HL-60/S4 (cell line): ENCODE measurements around the gene F8.
"Not testable (repeated sequence)": the region's sequence is repeated elsewhere in the genome, so short reads cannot be mapped to it uniquely, and the experiment has no call there.

Source experiments
- in situ Hi-C: fragments of 300-500 bp; cut with MboI; formaldehyde crosslinking; loops from 2 replicates; pipeline ENCODE4 v1.14.3; 2022; ENCODE audit warnings: low sequenced_read_pairs

Gene F8

DNA sequence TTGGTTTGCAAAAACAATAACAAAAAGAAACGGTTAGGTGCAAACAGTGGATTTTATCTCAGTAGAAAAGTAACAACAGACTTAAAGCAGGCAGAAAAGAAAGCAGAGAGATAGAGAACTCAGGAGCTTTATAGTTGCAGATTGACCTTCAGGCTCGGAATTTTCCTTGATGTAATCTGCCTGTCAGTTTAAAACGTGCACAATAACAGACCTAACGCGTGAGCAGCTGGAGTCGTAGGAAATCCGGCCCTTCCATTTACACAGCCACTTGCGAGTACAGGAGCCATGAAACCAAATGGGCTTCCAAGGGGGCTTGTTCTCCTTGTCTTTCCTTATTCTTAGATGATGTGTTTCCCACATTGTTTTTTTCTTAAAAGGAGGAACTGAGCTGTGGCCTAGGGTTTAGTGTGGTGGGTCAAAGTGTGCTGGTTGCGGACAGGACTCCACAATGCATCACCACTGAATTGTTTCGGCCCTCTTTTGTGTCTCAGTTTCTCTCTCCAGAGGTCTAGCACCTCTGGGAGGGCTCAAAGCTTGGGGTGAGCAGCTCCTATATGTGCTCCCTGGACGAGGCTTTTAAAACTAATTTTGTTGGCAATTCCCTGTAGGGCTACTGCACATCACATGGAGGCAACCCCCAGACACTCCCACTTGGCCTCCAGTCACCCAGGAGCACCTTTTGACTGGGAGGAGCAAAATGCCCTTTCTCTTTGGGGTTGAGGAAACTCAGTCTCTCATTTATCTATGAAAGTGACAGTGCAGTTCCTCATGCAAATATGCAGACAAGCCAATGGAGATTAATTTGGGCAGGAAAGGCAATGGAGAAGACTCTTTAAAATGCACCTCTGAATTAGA, 203.4 kb downstream of the F8 start:
- in situ Hi-C loops = no loop called here

DNA sequence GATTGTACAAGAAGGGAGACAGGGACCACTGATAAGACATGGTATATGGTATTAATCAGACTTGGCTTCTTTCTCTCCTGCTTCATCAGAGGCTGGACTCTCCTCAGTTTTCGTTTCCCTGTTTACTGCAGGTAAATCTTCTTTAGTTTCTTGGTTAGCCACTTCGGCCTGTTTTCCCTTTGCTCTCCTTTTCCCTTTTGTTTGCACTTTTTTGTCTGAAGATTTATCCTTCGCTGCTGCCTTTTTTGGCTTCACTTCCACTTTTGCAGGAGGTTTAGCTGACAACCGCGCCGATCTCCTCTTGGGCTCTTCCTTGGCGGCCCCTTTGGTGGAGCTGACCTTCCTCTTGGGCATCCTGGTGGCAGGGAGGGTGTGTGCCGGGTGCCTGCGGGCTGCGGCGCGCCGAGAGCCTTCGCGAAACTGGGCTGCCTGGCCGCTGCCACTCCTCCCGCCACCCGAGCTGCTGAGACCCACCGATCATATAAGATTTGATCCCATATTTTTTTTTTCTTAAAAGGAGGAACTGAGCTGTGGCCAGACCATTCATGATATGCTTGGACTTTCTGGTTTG, 205.4 kb downstream of the F8 start:
- in situ Hi-C loops = not testable (repeated sequence)

- in situ Hi-C loops = not testable (repeated sequence)
These were observed 206.1 kb downstream of the F8 start for GRCh38 chrX:154816326-154816898.

GRCh38 chrX:154815274-154815818, 207.2 kb downstream of the F8 start:
- in situ Hi-C loops = no loop called here

DNA sequence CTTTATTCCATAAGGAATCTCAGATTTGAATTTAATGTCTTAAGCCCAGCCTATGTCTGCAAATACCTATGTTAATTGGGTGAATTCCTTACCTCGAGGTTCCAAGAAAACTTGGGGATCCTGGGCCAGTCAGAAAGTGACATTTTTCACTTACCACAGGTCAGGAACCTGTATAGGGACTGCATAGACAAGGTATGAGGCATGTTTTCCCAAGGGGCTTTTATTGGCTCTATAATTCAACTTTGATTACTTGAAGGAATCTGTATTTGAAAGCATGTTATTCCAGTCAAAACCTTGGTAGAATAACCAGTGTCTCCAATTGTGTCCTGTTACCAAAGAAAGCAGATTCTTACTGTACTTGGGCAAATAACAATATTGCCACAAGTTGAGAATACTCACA, 208.7 kb downstream of the F8 start:
- in situ Hi-C loops = no loop called here

DNA sequence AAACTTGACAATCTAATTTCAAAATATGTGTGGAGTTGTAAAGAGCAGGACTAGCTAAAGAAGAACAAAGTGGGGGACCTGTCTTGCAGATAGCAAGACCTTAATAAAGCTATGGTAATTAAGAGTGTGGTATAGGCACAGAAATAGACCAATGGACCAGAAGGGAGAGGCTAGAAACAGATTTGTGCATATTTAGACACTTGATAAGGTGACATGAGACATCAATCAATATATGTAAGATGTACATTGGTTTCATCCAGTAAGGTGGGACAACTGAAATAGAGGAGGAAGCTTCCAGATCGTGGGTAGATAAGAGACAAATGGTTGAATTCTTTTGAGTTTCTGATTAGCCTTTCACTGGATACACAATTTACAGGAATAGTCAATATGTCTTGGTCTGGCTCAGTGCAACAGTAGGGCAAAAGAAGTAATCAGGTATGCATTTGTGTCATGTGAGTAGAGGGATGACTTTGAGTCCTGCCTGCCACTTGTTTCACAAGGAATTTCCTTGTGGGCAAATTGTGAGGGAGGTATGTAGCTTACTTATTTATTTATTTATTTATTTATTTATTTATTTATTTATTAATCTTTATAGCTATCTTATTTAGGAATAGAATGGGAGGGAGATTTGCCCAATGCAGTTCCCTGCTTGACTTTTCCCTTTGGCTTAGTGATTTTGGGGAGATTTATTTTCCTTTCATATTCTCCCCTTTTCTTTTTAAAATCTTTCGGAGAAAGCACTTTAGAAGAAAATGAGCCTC, 210.0 kb downstream of the F8 start:
- in situ Hi-C loops = no loop called here

DNA sequence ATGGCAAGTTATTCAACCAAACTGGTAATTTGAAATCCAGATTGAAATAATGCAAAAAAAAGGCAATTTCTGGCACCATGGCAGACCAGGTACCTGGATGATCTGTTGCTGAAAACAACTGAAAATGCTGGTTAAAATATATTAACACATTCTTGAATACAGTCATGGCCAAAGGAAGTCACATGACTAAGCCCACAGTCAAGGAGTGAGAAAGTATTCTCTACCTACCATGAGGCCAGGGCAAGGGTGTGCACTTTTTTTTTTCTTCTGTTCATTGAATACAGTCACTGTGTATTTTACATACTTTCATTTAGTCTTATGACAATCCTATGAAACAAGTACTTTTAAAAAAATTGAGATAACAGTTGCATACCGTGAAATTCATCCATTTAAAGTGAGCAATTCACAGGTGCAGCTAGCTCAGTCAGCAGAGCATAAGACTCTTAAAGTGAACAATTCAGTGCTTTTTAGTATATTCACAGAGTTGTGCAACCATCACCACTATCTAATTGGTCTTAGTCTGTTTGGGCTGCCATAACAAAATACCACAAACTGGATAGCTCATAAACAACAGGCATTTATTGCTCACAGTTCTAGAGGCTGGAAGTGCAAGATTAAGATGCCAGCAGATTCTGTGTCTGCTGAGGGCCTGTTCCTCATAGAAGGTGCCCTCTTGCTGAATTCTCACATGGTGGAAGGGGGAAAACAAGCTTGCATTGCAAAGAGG, 212.4 kb downstream of the F8 start:
- in situ Hi-C loops = no loop called here

DNA sequence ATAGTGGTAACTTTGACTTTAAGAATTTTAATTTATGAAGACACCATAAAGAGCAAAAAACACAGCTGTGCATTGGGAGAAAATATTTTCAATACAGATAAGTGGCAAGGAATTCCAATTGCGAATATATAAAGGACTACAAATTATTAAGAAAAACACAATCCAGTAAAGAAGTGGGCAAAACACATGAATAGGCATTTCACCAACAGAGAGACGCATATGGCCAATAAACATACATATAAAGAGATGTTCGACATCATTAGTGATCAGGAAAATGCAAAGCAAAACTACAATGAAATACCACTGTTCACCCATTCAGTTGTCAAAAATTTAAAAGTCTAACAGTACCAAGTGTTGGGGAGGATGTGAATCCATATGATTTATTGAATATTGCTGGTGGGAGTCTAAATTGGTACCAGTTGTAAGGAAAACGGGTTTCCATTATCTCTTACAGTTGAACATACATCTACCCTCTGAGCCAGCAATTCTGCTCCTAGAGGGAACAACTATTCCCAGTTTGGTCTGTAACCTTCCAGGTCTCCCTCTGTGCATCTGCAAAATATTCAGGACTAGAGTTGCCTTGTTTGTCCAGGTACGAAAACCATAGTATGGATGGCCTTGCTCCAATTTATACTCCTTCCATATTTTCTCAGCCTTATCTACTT, 215.6 kb downstream of the F8 start:
- in situ Hi-C loops = no loop called here

DNA sequence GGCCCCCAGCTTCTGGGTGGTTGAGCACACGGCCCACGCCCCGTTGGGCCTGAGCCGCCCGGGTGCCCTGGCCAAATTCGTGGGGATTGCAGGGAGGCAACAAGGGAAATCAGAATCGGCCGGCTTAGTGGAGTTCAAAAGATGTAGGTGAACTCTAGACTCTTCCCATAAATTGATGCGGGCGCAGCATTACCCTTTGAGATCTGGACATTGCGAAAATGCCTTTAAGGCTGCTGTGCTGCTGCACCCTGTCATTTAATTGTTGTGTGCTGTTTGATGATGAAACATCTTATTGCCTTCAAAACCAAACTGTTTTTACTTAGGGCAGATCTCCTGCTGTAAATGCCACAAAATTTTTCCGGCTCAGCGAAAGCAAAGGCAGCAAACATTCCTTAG, 216.8 kb downstream of the F8 start:
- in situ Hi-C loops = no loop called here

DNA sequence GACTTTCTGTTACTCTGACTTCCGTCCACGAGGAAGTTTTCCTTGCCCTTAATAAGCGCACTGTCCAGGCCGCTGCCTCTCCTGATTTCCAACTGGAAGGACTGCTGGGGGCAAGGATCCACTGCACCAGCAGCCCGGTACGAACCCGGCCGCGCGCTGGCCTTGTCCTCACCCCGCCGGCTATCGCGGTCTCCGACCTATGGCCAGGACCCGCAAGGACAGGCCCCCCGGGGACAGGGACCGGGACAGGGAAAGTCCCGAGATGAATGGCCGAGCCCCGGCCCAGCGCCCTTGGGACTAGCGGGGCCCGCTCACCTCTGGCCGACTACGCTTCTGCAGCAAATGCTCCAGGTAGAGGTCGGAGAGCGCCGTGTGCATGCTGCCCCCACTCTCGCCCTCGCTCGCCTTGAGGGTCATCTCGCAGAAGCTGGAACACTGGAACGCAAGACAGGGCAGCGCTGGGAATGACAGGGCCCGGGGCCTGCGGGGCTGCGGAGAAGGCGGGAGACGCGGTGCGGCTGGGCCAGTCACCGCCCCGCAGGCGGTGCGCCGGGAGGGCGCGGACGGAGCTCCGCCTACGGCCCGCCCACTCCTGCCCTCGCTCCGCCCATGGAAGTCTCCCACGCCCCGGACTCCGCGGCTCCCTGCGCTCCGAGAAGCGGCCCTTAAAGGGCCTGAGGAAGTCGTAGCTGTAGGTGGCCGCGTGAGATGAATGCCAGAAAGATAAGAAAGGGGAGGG, 217.4 kb downstream of the F8 start, which contains the start of gene MPP1:
TSS of gene MPP1 (minus strand) at position 529 of the 739 bp plus-strand sequence. CDS start at position 417, 112 bp downstream.
- in situ Hi-C loops = no loop called here

GRCh38 chrX:154804261-154804956, 218.1 kb downstream of the F8 start:
- in situ Hi-C loops = no loop called here

GRCh38 chrX:154802947-154803346, 219.6 kb downstream of the F8 start:
- in situ Hi-C loops = no loop called here

- in situ Hi-C loops = no loop called here
These were observed 221.9 kb downstream of the F8 start for GRCh38 chrX:154800478-154801210.

DNA sequence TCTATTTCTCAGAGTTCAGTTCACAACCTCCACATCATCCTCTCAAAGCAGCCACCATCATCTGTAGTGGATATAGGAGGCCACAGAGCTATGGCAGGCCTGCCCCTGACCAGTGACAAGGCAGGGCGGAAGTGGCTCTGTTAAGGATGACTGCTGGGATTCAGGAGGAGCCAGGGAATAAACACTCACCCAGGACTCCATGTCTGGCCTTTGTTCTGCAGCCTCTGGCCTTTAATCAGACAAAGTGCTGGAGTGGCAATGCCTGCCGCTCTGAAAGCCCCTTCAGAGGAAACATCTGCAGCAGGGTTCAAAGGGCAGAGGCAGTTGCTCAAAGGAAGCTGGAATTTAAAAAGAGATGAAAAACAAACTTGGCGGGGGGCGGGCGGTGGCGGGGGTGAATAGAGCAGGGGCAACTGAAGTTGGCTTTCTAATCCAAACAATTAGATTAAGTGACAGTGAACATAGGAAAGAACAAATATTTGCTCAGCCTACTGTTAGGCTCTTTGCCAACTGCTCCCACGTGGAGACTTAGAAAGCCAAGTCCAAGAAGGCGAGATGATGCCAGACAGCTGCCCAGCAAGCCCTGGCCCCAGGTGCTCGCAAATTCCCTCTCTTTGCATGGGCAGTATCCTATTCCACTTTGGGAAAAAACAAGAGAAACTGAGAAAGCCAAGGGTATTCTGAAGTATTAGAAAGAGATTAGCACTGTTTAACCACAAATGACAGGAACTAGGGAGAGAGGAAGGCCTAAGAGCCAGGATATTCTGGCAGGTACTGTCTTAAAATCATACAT, 222.8 kb downstream of the F8 start:
- in situ Hi-C loops = no loop called here

DNA sequence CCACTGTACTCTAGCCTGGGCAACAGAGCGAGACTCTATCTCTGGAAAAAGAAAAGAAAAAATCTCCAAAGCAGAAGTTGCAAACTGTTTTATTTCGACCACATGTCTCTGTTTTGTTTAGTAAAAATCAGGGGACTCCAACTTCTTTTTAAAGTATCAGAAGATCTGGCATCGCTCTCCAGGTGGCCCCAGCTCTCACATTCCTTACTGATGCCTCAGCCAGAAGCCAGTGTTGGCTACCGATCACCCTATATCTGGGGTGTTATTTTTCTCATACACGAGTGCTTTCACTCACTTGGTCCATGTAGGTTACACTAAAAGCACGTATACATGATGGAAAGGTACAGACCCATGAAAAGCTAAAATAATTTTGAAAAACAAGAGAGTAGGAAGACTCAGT, 225.5 kb downstream of the F8 start:
- in situ Hi-C loops = no loop called here

DNA sequence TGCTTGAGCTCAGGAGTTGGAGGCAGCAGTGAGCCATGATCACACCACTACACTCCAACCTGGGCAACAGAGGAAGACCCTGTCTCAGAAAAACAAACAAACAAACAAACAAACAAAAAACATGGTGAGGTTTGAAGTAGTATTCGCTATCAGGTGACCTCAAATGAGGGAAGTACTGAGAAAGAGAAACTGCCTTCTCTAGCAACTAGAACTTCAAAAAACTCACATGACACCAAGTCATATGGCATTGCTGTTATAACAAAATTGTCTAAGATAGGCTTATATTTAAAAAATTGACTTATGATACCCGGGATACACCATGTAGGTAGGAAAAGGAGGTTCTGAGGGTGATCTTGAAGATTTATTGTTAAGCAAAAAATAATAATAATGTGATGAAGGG, 227.5 kb downstream of the F8 start:
- in situ Hi-C loops = no loop called here
